GM23338 (cell line): ENCODE measurements around the gene ARL4D. TPM values are rescaled to one million over a fixed set of nuclear protein-coding genes. Genes with fewer than 3 reads are reported as not detected.

Experiments
- EZH2phosphoT487 ChIP-seq: fragments of 200-600 bp; sonication (generic); IDR thresholded peaks from one replicate; pipeline ENCODE4 v1.8.1; 2018; ENCODE audit warnings: antibody characterized with exemption; ENCODE audit not compliant: unreplicated experiment
- NANOG ChIP-seq: IDR thresholded peaks from 2 replicates; pipeline ENCODE4 v1.6.1; 2016; ENCODE audit warnings: antibody characterized with exemption, borderline replicate concordance
- ZNF114 ChIP-seq: fragments of 250-450 bp; sonication (Bioruptor Pico); IDR thresholded peaks from 2 replicates; pipeline ENCODE4 v1.5.0; 2020; ENCODE audit warnings: mild to moderate bottlenecking, moderate library complexity
- microRNA counts: library from miRNA; unstranded; fragments of <30 nt; microRNA quantifications from one replicate; lab custom pipeline; 2017
- polyA plus RNA-seq: library from polyadenylated mRNA; unstranded; fragments of >200 nt; fragmentation: Nextera tagmentation; extraction: Ambion mirVana; gene quantifications from 2 replicates; pipeline ENCODE4 v1.2.1, GENCODE V29; 2016
- small RNA-seq: library from RNA; depleted of rRNA; stranded (forward); fragments of <200 nt; gene quantifications from one replicate; pipeline ENCODE3, GENCODE V24; 2014; ENCODE audit warnings: low replicate concordance
- total RNA-seq: library from RNA; depleted of rRNA; stranded (reverse); fragments of >200 nt; shearing (Covaris generic); gene quantifications from 2 replicates; pipeline ENCODE4 v1.2.3, GENCODE V29; 2014; rRNA removed
- TF ChIP-seq, protein P1 (sequence below): IDR thresholded peaks from one replicate; pipeline ENCODE4 v1.6.1; 2018; ENCODE audit warnings: antibody characterized with exemption; ENCODE audit not compliant: unreplicated experiment
- TF ChIP-seq, protein P2 (sequence below), 2 experiments: fragments of 200-600 bp in 1 of 2; sonication (generic) in 1 of 2; conservative IDR thresholded peaks; 2 replicates each; pipeline versions ENCODE4 v1.5.1 to v1.6.1; 2016 to 2017; ENCODE audit warnings: antibody characterized with exemption in 2 of 2, low read depth in 2 of 2, mild to moderate bottlenecking in 2 of 2, moderate library complexity in 1 of 2
- TF ChIP-seq, protein P3 (sequence below): IDR thresholded peaks from 2 replicates; pipeline ENCODE4 v1.6.1; 2016; ENCODE audit warnings: antibody characterized with exemption

The ARL4D gene
- total and polyA plus RNA-seq, 2 experiments from 2014 or later: 8.7 to 9.5 TPM

DNA sequence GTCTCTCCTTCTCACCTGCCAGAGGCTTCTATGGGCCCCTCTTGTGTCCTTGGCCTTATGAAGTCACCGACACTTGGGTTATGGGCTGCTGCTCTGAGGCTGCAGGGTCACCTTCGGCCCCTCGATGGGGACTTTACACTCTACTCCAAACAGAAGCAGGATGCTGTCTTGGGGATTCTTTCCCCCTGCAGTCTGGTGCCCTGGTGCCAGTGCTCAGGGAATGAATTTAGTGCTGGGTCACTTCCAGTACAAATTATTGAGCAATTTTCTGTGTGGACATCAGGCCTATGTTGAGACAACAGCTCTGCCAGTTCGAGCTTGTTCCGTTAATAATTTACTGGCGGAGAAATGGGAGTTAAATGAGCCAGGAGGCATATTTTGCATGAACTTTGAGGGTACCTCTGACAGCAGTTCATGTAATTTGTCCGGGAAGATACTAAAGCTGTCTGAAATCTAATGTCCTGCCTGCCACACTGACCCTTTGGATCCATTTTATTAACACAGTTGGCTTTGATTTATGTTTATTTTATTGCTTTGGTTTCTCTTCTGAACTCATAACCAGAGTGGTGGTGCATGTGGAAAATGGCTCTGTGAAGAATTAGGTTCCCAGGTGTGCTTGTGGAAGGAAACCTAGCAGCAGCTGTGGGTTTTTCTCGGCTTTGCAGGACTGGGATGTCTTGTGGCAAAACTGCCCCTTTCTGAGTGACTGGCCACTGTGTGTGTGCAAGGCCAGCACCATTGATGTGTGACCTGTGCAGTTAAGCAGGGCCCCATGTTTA, 50.9 kb downstream of the ARL4D start (continued):
- TF ChIP-seq, protein P1, sequence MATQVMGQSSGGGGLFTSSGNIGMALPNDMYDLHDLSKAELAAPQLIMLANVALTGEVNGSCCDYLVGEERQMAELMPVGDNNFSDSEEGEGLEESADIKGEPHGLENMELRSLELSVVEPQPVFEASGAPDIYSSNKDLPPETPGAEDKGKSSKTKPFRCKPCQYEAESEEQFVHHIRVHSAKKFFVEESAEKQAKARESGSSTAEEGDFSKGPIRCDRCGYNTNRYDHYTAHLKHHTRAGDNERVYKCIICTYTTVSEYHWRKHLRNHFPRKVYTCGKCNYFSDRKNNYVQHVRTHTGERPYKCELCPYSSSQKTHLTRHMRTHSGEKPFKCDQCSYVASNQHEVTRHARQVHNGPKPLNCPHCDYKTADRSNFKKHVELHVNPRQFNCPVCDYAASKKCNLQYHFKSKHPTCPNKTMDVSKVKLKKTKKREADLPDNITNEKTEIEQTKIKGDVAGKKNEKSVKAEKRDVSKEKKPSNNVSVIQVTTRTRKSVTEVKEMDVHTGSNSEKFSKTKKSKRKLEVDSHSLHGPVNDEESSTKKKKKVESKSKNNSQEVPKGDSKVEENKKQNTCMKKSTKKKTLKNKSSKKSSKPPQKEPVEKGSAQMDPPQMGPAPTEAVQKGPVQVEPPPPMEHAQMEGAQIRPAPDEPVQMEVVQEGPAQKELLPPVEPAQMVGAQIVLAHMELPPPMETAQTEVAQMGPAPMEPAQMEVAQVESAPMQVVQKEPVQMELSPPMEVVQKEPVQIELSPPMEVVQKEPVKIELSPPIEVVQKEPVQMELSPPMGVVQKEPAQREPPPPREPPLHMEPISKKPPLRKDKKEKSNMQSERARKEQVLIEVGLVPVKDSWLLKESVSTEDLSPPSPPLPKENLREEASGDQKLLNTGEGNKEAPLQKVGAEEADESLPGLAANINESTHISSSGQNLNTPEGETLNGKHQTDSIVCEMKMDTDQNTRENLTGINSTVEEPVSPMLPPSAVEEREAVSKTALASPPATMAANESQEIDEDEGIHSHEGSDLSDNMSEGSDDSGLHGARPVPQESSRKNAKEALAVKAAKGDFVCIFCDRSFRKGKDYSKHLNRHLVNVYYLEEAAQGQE: no peak
- TF ChIP-seq, protein P2, sequence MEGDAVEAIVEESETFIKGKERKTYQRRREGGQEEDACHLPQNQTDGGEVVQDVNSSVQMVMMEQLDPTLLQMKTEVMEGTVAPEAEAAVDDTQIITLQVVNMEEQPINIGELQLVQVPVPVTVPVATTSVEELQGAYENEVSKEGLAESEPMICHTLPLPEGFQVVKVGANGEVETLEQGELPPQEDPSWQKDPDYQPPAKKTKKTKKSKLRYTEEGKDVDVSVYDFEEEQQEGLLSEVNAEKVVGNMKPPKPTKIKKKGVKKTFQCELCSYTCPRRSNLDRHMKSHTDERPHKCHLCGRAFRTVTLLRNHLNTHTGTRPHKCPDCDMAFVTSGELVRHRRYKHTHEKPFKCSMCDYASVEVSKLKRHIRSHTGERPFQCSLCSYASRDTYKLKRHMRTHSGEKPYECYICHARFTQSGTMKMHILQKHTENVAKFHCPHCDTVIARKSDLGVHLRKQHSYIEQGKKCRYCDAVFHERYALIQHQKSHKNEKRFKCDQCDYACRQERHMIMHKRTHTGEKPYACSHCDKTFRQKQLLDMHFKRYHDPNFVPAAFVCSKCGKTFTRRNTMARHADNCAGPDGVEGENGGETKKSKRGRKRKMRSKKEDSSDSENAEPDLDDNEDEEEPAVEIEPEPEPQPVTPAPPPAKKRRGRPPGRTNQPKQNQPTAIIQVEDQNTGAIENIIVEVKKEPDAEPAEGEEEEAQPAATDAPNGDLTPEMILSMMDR (conservative IDR thresholded peaks at IDR 0.05; ENCODE audit: low read depth in 2 of 2): no peak
- TF ChIP-seq NANOG (no peak), EZH2phosphoT487 (no peak), ZNF114 (CRISPR knock-in tag) (no peak)
- TF ChIP-seq, protein P3, sequence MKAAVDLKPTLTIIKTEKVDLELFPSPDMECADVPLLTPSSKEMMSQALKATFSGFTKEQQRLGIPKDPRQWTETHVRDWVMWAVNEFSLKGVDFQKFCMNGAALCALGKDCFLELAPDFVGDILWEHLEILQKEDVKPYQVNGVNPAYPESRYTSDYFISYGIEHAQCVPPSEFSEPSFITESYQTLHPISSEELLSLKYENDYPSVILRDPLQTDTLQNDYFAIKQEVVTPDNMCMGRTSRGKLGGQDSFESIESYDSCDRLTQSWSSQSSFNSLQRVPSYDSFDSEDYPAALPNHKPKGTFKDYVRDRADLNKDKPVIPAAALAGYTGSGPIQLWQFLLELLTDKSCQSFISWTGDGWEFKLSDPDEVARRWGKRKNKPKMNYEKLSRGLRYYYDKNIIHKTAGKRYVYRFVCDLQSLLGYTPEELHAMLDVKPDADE: no peak

MicroRNAs within 50 kb of the gene (microRNA counts, 767-probe panel; counts per million panel counts)
- not detected for microRNA hsa-miR-2117 (lab: Ali Mortazavi, UCI)

Small RNA genes lying within 50 kb of the gene (small RNA-seq; reads per million reads assigned to genes)
- not detected for gene RNU6-1137P
- not detected for gene RNU6-406P
- gene RNU6-470P: not detected

Other genes starting within 250 kb of the ARL4D start
- 32.3 and 36.8 TPM in 2 replicates for gene NBR1, start 227.8 kb upstream of the ARL4D start, total RNA-seq
- gene NBR1, start 227.8 kb upstream of the ARL4D start, polyA plus RNA-seq: 10.1 and 12.6 TPM in 2 replicates
- 0.78 and 1.5 TPM in 2 replicates for gene TMEM106A, start 187.1 kb upstream of the ARL4D start, total RNA-seq
- gene TMEM106A, start 187.1 kb upstream of the ARL4D start, polyA plus RNA-seq: 1.1 and 2.4 TPM in 2 replicates
- not detected in 2 replicates for gene CCDC200, start 170.4 kb upstream of the ARL4D start, total RNA-seq
- 0.31 TPM in 1 of 2 replicates, not detected in the other for gene CCDC200, start 170.4 kb upstream of the ARL4D start, polyA plus RNA-seq
- gene RNU2-1, start 165.0 kb upstream of the ARL4D start, total RNA-seq: not detected in 2 replicates
- gene RNU2-1, start 165.0 kb upstream of the ARL4D start, polyA plus RNA-seq: 9.2 and 11.2 TPM in 2 replicates
- 27.3 and 35.3 TPM in 2 replicates for gene DHX8, start 85.0 kb downstream of the ARL4D start, total RNA-seq
- gene DHX8, start 85.0 kb downstream of the ARL4D start, polyA plus RNA-seq: 81.1 and 89.2 TPM in 2 replicates
- 126 and 149 TPM in 2 replicates for gene ETV4, start 147.3 kb downstream of the ARL4D start, total RNA-seq
- gene ETV4, start 147.3 kb downstream of the ARL4D start, polyA plus RNA-seq: 93.1 and 97.2 TPM in 2 replicates